GM21367 (cell line): Measurements from ENCODE around the gene RGS3.

ENCODE experiments used
- ATAC-seq: cut with Tn5 transposase; IDR thresholded peaks from one replicate; pipeline ENCODE4 v1.9.1; 2021; ENCODE audit not compliant: unreplicated experiment

RGS3 gene

GRCh38 chr9:113582698-113583200 lies 119.2 kb downstream of the RGS3 start:
- ATAC-seq: no peak

DNA sequence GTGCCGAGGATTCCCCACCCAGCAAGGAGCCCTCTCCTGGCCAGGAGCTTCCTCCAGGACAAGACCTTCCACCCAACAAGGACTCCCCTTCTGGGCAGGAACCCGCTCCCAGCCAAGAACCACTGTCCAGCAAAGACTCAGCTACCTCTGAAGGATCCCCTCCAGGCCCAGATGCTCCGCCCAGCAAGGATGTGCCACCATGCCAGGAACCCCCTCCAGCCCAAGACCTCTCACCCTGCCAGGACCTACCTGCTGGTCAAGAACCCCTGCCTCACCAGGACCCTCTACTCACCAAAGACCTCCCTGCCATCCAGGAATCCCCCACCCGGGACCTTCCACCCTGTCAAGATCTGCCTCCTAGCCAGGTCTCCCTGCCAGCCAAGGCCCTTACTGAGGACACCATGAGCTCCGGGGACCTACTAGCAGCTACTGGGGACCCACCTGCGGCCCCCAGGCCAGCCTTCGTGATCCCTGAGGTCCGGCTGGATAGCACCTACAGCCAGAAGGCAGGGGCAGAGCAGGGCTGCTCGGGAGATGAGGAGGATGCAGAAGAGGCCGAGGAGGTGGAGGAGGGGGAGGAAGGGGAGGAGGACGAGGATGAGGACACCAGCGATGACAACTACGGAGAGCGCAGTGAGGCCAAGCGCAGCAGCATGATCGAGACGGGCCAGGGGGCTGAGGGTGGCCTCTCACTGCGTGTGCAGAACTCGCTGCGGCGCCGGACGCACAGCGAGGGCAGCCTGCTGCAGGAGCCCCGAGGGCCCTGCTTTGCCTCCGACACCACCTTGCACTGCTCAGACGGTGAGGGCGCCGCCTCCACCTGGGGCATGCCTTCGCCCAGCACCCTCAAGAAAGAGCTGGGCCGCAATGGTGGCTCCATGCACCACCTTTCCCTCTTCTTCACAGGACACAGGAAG lies 120.2 kb downstream of the RGS3 start:
- no peak for ATAC-seq

DNA sequence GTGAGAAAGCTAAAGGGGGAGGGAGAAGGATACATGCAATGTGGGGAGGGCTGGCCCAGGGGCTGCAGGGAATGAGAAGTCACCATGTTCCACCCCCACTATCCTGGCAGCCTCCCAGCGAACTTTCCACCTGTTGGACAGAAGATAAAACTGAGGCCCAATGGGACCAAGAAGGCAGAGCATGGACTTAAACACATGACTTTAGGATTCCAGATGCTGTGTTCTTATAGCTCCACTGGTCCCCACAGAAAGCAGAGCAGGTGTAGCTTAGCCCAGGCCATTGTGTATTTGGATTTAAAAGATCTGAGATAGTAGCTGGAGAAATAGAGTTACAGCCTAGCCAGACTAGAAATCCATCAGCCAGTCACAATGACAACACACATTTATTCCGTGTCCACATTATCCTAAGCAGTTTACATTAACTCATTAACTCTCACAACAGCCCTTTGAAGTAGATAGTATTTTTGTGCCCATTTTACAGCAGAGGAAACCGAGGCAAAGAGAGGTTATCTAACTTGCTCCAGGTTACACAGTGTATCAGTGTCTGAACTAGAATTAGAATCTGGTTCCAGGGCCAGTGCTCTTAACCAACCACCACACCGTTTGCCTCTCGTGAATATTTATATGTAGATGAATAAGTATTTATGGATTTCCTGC lies 121.0 kb downstream of the RGS3 start:
- no peak for ATAC-seq

DNA sequence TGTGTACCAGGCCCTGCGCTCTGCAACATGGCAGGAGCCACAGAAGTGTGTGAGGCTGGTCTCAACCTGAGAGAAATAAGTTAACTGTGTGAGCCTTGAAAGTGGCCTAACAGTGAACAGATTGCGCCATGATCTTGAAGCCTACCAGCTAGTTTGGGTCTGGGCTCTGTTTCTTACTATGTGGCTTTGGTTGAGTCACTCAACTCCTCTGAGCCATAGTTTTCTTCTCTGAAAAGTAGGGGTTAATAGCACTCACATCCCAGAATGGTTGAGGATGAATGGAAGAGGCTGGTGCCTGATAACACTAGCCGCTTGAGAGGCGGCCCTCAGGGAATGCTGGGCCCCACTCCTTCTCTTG lies 121.5 kb downstream of the RGS3 start:
- no peak for ATAC-seq

DNA sequence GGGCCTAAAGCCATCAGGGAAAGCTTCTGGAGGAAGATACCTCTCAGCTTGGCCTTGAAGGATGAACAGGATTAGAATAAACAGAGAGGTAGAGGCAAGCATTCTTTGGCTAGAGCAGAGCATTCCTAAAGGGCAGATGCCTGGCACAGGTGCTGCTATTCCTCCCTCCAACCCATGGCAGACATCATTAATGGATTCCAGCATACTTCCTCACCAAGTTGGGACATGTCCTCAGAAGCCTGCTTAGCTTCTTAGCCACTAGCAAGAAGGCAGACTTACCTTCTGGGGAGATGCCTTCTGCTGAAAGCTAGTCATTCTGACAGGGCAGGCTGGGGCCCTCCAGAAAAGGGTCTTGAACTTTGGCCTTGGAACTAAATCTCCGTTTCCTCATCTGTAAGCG lies 122.0 kb downstream of the RGS3 start:
- ATAC-seq: no peak

GRCh38 chr9:113587471-113588031 lies 124.0 kb downstream of the RGS3 start:
- ATAC-seq: no peak

DNA sequence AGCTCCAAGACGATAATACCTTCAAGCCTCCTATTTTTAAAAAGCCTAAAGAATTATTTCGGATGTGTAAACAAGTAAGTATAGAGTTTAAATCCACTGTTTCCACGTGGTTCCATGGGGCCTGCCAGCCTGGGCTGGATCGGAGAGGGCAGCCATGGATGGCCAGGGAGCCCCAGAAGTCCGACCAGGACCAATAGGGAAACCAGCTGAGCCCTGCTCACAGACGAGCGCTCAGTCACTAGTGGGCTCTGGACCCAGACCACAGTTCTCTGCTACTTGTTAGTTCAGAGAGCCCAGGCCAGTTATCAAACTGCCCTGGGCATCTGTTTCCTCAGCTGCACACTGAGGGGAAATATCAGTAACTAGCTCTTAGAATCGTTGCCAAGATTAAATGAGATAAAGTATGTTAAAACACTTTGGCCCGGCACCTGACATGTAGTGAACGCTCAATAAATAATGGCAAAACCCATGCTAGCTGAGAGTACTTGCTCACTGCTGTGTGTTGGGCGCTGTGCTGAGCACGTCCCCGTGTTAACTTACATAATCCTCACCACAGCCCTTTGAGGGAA lies 124.8 kb downstream of the RGS3 start:
- ATAC-seq: no peak

DNA sequence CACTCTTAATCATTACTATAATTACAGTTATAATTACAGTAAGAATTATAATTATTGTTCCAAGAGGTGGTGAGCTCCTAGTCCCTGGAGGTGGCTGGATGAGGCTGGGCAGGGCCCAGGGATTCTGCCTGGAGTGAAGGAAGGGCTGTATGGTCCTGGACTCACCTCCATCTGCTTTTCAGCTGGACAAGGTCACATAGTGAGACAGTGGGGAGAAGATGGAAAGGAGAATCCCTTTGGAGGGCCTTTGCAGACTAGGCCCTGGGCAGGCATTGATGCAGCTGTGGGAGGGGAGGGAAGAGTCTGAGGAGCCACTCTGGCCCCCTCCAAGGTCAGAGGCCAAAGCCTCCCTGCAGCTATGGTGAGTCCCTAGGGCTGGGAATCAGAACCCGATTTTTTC lies 125.4 kb downstream of the RGS3 start:
- no peak for ATAC-seq

GRCh38 chr9:113589407-113589806 lies 125.9 kb downstream of the RGS3 start:
- no peak for ATAC-seq

GRCh38 chr9:113589890-113590289 lies 126.4 kb downstream of the RGS3 start:
- ATAC-seq: no peak

- no peak for ATAC-seq
Measured at GRCh38 chr9:113590389-113590788, 126.9 kb downstream of the RGS3 start.

- ATAC-seq: peak; percentile 46
Measured at GRCh38 chr9:113590991-113591898, 127.7 kb downstream of the RGS3 start.

DNA sequence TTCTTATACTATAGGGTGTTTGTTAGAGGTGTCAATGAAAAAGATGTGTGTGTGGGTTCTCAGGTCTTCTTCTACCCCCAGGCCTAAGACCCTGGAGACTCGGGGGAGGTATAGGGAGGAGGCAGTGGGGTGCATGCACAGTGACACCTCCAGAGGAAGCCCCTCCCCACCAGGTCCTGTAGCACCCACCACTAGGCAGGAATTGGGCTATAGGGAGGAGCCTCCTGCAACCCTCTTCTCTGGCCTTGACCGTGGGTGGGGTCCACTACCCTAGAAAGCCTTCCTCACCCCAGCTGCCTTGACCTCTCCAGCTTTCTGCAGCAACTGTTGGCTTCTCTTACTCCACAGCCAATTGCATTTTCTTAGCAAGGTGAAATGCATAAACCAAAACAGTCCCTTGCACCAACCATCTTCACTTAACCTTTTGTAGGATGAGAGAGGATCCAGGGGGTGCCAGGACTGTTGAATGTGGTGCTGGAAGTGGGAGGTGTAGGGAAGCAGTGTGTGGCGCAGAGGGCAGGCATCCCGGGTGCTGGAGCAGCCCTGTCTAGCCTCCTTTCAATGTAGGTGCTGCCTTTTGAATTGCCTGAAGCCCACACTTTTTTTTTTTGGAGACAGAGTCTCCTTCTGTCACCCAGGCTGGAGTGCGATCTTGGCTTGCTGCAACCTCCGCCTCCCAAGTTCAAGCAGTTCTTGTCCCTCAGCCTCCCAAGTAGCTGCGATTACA lies 128.5 kb downstream of the RGS3 start:
- no peak for ATAC-seq

- ATAC-seq: no peak
Measured at GRCh38 chr9:113592876-113593575, 129.5 kb downstream of the RGS3 start.

DNA sequence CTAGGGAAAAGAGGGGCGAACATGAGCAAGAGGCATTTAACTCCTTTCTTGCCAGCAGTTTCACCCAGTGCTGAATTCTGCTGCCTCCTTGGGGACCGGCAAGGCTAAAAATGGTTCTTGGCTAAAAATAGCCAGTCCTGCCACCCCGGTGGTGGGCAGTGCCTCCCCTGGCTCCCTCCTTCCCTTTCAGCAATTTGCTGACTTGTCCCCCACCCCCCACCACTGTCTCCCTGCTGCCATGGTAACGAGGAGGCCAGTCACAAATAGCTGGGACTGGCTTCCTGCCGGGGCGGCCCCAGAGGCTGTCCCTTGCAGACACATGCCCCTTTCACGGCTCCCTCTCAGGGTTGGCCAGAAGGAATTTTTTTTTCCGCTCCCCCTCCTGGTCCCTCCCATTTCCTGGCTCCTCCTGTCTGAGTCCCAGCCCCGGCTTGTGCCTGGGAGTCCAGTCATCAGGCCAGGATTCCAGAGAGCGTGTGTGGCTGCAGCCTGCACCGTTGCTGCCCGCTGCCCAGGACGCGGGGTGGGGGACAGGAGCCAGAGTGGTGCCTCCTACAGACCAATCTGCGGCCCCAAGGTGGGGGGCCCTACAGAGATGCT lies 130.3 kb downstream of the RGS3 start:
- ATAC-seq: peak; percentile 49

DNA sequence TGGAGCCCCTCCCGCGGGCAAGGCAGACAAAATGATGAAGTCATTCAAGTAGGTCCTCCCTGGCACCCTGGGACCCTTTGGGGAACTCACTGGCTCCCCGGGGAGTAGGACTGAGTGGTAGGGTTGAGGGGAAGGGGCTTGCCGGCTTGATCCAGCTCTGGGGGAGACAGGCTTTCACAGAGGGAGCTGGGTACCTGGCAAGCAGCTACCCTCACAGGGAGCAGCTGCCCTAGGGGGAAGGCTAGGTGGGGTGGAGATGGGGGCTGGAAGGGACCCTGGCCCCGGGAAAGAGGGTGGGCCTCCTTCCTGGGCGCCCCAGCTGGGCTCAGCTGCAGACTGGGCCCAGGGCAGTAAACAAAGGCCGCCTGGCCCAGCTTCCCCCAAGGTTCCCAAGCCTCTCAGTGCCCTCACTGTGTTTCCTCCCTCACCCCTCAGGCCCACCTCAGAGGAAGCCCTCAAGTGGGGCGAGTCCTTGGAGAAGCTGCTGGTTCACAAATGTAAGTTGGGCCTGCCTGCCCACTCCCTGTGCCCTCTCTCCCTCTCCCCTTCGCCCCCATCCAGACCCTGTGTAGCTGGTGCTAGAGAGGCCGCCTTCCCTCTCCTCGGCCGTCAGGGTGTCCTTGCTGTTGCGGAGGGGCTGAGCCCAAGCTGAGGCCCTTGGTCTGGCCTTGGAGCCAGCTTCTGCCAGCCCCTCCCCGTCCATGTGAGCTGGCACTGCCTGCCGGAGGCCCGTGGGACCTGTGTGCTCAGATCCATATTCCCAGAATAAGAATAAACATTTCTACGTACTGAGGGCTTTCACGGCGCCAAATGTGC lies 131.2 kb downstream of the RGS3 start:
- no peak for ATAC-seq

DNA sequence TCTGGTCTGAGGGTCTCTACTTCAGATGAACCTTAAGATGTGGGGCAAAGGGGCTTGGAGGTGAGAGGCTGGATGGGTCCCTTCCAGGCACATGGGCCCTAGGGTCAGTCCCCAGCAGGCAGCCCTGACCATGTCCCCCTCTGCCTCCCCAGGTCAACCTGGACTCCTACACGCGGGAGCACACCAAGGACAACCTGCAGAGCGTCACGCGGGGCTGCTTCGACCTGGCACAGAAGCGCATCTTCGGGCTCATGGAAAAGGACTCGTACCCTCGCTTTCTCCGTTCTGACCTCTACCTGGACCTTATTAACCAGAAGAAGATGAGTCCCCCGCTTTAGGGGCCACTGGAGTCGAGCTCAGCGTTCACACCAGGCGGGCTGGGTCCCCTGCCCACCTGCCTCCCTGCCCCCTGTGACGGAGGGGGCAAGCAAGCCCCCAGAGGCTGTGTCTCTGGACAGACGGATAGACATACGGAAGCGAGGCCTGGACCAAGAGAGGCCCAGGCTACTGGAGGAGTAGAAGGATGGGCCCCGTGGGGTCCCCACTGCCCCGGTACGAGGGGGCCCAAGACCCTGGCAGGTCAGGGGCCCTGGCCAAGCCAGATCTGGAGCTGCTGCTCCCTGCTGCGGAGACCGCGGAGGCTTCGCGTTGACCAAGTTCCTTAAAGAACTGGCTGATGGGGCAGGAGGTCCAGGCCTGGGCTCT lies 133.2 kb downstream of the RGS3 start:
- ATAC-seq: no peak
